Activated CD4-positive, alpha-beta T cell treated with anti-CD3 and anti-CD28 coated beads, Interleukin-2, amount 50 U/mL, for 1 hour (primary cell): ENCODE measurements around the gene NOTUM.
A peak's percentile ranks its signal among the peaks of the same experiment; 100 is the strongest.
"Not testable (repeated sequence)": the region's sequence is repeated elsewhere in the genome, so short reads cannot be mapped to it uniquely, and the experiment has no call there.

ENCODE experiments used
- DNase-seq: peaks from one replicate; pipeline ENCODE4 v3.0.0-alpha.2; 2020

NOTUM gene

DNA sequence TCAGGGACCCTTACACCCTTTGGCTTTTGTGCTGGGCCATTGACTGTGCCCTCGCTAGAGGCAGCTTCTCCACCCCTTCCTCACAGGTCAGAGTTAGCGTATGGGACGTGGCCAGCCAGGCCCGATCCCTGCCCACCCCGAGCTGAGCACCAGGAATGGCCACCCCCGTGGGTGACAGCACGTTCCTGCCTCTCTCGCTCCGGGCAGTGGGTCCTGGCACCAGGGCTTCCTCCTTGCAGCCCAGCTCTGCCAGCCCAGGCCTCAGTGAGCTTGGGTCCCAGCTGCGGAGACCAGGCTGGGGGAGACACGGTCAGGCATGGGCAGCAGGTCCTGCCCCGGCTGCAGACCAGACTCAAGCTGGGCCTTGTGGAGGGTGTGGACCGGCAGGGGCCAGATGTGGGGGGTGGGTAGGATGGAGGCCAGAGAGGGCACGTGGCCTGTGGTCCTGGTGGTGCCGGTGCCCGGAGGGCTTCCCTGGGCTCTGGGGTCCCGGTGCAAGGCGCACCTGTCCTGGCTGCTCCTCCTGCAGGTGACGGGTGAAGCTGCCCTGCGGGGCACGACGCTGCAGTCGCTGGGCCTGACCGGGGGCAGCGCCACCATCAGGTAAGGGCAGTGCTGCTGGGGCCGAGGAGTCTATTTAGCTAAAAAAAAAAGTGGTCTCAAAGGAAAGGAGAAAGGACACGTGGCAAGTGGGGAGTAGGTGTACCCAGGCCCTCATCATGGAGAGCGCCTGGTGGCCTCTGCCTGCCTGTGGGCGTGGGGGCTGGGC is 34.7 kb upstream of the NOTUM start:
- DNase-seq = no peak

GRCh38 chr17:81994593-81995462 is 33.8 kb upstream of the NOTUM start:
- DNase-seq = no peak

DNA sequence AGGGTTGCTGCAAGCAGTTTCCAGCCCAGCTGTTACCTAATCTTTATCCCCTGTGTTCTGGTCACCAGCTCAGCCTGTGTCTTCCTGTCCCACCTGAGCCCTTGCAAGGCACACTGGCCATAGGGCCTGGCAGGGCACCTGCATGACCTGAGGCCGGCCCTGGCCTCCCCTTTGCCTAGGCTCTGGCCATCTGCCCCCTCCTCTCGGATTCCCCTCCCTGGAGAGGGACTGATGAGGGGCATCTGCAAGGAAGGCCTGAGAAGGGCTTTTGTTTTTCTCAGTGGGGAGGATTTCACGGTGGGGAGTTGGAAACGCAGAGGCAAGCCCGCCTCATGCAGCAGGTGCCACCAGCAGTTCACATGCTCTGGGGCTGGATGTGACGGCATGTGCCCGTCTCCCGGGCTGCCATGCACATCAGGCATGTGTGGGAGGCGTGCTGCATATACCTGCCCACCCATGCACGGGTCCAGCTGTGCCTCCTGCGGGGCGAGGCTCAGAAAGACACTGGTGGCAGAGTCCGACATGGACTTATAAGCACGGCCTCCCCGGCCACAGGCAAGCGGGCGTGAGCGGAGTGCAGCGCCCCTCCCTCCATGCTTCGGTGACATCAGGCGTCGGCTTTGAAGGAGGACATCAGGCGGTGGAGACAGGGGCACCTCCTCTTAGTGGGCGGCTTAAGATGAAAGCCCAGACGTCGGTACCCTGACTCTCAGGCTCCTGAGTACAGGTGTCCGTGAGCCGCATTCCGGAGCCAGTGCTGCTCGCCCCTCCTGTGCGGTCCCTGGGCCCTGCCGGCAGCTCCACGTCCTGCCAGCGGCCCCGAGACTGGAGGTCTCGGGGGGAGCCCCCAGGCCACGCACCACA is 33.0 kb upstream of the NOTUM start:
- DNase-seq = no peak

GRCh38 chr17:81992306-81993102 is 31.5 kb upstream of the NOTUM start:
- no peak for DNase-seq

GRCh38 chr17:81991684-81992305 is 30.8 kb upstream of the NOTUM start:
- no peak for DNase-seq

GRCh38 chr17:81990836-81991683 is 30.1 kb upstream of the NOTUM start:
- DNase-seq = no peak

DNA sequence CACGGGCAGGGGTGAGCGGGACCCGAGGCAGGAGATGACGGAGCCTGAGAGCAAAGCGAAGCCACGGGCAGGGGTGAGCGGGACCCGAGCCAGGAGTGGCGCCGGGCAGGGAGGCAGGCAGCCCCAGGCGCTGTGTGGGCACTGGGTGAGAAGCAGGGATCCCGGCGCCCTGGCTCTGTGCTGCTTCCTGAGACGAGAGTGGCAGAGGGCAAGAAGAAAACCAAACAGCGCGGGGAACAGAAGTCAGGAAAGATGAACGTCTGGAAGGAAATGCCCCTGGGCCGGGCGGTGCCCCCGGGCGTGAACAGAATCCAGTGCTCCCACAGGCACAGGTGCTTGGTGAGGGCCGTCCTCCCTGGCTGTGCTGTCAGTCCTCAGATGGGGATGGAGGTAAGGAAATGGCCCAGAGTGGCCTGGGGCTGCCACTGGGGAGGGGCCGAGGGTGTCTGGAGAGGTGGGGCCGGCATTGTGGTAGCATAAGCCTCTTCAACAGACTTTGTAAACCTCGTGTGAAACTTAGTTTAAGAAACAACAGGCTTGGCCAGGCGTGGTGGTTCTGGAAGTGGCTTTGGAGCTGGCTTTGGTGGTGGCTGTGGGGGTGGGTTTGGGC is 26.3 kb upstream of the NOTUM start:
- DNase-seq = no peak

- no peak for DNase-seq
These were observed 25.6 kb upstream of the NOTUM start for GRCh38 chr17:81986606-81987005.

GRCh38 chr17:81984773-81985410 is 23.9 kb upstream of the NOTUM start:
- DNase-seq = no peak

DNA sequence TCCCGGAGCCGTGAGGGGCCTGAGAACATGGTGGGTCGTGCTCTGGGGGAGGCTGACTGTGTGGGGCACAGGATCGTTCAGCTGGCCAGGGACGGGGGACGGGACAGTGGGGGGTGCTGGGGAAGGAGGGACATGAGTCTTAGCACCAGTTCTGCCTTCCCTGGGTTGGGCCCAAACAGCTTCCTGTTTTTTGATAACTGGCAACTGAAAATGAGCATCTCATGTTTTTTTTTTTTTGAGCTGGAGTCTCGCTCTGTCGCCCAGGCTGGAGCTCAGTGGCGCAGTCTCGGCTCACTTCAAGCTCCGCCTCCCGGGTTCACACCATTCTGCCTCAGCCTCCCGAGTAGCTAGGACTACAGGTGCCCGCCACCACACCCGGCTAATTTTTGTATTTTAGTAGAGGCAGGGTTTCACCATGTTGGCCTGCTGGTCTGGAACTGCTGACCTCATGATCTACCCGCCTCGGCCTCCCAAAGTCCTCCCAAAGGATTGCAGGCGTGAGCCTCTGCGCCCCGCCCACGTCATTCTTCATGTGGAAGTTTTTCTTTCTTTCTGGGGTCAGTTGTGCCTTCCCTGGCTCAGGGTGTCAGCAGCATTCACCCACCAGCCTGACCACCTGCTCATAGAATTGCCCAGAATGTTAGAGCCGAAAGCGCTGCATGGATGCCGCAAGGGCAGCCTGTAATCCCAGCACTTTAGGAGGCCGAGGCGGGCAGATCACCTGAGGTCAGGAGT is 22.8 kb upstream of the NOTUM start:
- no peak for DNase-seq

DNA sequence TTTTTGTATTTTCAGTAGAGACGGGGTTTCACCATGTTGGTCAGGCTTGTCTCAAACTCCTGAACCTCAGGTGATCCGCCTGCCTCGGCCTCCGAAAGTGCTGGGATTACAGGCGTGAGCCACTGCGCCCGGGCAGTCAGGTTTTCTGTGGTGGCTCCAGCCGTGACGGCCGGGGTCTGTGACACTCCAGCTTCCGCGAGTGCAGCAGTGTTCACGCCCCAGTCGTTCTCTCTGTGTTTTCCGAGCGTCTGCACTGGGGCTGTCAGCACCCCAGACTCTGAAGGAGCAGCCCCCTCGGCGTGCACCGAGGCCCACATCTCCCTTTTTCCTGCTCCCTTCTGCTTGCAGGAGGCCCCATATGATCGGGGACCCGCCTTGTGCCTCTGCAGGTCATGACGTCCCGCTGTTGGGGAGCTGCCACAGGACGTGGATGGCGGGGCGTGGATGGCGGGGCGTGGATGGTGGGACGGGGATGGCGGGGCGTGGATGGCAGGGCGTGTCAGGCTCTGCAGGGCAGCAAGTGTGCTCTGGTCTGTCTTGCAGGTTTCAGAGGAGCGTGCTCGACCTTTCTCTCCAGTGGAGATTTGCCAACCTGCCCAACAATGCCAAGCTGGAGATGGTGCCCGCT is 22.1 kb upstream of the NOTUM start:
- DNase-seq = no peak

DNA sequence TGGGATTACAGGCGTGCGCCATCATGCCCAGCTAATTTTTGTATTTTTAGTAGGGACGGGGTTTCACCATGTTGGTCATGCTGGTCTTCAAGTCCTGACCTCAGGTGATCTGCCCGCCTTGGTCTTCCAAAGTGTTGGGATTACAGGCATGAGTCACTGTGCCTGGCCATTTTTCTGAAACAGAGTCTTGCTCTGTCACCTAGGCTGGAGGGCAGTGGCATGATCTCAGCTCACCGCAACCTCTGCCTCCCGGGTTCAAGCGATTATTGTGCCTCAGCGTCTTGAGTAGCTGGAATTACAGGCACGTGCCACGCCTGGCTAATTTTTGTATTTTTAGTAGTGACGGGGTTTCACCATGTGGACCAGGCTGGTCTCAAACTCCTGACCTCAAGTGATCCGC is 20.5 kb upstream of the NOTUM start:
- not testable (repeated sequence) for DNase-seq

GRCh38 chr17:81980707-81981343 is 19.8 kb upstream of the NOTUM start:
- no peak for DNase-seq

DNA sequence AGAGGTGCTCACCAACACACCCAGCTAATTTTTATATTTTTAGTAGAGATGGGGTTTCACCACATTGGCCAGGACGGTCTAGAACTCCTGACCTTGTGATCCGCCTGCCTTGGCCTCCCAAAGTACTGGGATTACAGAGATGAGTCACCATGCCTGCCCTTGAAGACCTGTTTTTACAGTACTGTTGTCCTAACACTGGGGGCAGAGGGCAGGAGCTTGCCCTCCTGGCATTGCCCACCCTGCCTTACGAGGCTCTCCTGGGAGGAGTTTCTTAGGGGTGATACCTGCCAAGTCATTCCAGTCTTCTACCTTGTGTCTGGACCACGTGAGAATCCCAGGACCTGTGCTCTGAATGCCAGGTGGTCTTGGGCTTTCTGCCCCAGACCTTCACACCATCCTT is 19.1 kb upstream of the NOTUM start:
- DNase-seq = no peak

GRCh38 chr17:81978524-81979298 is 17.7 kb upstream of the NOTUM start:
- DNase-seq = no peak

DNA sequence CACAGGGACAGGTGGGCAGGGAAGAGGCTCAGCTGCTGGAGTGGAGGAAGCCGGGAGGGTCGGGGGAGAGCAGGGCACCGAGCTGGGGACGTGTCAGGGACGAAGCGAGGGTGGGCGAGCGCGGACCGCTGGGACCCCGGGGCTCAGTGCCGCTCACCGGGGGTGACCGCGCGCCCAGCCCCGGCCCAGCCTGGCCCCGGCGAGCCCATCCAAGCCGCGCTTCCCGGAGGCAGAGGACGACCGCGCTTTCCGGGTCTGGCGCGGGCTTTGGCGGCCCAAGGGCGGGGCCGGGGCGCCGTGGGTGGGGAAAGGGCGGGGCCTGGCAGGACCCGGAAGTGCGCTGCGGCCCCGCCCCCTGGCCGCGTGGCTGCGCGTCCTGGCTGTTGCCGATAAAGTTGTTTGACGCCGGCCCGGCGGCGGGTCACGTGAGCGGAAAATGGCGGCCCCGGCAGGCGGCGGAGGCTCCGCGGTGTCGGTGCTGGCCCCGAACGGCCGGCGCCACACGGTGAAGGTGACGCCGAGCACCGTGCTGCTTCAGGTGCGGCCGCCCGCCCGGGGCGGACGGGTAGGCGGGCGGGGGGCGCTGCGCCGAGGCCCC is 16.3 kb upstream of the NOTUM start, which contains the start of gene ASPSCR1:
Gene ASPSCR1, plus strand, starts transcription at position 419 of the 598 bp plus-strand sequence. Its CDS starts 18 bp downstream, at position 437.
- peak; percentile 91 for DNase-seq
